Transverse colon (tissue), 4 donors: ENCODE data around the gene TMEM50B.

Experiments
- EP300 ChIP-seq: sonication (generic); formaldehyde crosslinking; IDR thresholded peaks from one replicate; pipeline ENCODE4 v1.6.1; 2017; ENCODE audit warnings: antibody characterized with exemption, low read depth
- POLR2A ChIP-seq: fragments of 450-650 bp; IDR thresholded peaks from one replicate; pipeline ENCODE4 v1.6.1; 2016; ENCODE audit warnings: antibody characterized with exemption, mild to moderate bottlenecking, moderate library complexity
- POLR2AphosphoS5 ChIP-seq, 3 donors: sonication (generic); formaldehyde crosslinking; IDR thresholded peaks; one replicate each; pipeline ENCODE4 v1.6.1; 2016; ENCODE audit warnings: antibody characterized with exemption in 3 of 3
- TF ChIP-seq, protein P1 (sequence below), 5 experiments: fragments of 200-600 bp in 3 of 5; fragments of 450-650 bp in 2 of 5; sonication (generic) in 3 of 5; IDR thresholded peaks; 1 replicate in 2 of 5; 2 replicates in 3 of 5; pipeline ENCODE4 v1.5.1; 2016 to 2017; ENCODE audit warnings: antibody characterized with exemption in 5 of 5, inconsistent platforms in 3 of 5, mild to moderate bottlenecking in 2 of 5, moderate library complexity in 1 of 5

DNA sequence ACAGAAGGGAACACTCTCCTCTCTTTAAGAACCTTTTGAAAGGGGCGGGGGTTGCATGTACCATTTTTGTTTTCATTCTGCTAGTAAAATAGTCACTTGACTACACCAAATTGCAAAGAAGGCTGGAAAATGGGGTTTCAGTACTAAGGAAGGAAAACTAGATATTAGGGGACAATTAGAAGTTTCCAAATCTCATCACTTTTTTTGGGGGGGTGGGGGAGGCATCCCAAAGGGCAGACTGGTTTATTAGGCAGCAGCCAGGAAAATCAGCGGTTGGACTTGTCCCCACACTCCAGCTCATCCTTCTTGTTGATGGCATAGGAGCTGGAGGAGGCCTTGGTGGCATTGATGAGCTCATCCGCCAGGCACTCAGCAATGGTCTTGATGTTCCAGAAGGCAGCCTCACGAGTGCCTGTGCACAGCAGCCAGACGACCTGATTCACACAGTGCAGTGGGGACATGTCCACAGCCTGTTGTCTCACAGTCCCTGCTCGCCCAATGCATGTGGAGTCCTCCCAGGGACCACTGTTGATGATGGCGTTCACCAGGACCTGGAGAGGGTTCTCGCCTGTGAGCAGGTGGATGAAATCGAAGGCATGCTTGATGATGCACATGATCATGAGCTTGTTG lies 1.7 kb upstream of the TMEM50B start:
- TF ChIP-seq POLR2A: no peak
- TF ChIP-seq, protein P1, sequence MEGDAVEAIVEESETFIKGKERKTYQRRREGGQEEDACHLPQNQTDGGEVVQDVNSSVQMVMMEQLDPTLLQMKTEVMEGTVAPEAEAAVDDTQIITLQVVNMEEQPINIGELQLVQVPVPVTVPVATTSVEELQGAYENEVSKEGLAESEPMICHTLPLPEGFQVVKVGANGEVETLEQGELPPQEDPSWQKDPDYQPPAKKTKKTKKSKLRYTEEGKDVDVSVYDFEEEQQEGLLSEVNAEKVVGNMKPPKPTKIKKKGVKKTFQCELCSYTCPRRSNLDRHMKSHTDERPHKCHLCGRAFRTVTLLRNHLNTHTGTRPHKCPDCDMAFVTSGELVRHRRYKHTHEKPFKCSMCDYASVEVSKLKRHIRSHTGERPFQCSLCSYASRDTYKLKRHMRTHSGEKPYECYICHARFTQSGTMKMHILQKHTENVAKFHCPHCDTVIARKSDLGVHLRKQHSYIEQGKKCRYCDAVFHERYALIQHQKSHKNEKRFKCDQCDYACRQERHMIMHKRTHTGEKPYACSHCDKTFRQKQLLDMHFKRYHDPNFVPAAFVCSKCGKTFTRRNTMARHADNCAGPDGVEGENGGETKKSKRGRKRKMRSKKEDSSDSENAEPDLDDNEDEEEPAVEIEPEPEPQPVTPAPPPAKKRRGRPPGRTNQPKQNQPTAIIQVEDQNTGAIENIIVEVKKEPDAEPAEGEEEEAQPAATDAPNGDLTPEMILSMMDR (IDR thresholded peaks at IDR 0.05): no peak
- no peak for TF ChIP-seq POLR2AphosphoS5 (IDR thresholded peaks at IDR 0.05)
- no peak for TF ChIP-seq EP300
